ENCODE measurements around the gene SH2D4B.

Gene SH2D4B

GRCh38 chr10:80598084-80598798 is 60.5 kb downstream of the SH2D4B start:
- no peak for DNase-seq

- no peak for DNase-seq
Observed at GRCh38 chr10:80598951-80599350, 61.2 kb downstream of the SH2D4B start.

- DNase-seq = peak; percentile 18
Observed at GRCh38 chr10:80599424-80599847, 61.7 kb downstream of the SH2D4B start.

DNA sequence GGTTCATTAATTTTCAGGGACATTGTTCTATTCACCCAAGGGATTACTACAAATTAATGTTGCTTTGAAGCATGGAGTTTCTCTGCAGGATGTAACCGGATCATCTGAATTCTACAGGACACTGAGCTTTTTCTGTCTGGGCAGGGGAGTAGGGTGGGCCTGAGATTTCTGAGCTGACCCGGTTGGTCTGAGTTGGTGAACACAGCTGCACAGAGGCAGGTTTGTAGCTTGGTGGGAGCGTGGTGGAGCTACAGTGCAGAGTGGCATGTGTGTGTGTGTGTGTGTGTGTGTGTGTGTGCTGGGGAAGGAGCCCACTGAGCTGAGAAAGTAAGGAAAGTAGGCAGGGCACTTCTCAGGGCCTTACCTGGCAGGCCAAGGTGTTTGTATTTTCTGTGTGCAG is 62.6 kb downstream of the SH2D4B start:
- no peak for DNase-seq

GRCh38 chr10:80602881-80603280 is 65.2 kb downstream of the SH2D4B start:
- no peak for DNase-seq

DNA sequence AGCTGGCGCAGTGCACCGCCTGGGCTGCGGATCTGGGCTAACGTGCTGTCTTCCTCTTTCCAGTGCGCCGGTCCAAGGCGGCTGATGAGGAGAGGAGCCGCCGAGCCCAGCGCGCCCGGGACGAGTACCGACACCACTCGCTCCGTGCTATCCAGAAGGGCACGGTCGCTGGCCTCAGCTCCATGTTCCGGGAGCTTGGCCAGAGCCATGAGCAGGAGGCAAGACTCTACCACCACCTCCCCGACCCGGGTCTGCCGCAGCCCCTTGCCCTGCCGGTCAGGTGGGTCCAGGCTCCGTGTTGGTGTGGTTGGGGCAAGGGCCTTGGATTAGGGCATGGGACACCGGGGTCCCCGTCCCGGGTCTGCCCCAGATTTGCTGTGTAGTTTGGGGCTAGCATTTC is 65.8 kb downstream of the SH2D4B start:
- DNase-seq = no peak

DNA sequence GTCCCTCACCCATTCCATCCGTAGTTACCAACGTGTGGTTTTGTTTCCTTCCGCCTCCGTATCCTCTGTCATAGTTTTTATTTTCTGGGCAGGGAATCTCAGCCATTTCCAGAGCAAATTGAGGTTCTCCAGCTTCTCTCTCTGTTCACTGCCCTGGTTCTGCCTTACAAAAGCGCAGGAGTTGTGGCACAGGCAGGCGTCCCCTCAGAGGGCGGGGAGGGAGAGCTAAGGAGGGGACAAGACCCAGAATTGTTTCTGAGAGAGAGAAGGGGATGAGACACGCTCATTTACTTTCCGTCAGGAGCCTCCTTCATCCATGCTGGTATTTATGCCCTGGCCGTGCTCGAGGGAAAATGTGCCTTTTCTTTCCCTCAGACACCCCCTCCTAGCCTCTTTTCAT is 71.0 kb downstream of the SH2D4B start:
- DNase-seq = no peak

GRCh38 chr10:80609331-80609730 is 71.6 kb downstream of the SH2D4B start:
- DNase-seq = no peak

DNA sequence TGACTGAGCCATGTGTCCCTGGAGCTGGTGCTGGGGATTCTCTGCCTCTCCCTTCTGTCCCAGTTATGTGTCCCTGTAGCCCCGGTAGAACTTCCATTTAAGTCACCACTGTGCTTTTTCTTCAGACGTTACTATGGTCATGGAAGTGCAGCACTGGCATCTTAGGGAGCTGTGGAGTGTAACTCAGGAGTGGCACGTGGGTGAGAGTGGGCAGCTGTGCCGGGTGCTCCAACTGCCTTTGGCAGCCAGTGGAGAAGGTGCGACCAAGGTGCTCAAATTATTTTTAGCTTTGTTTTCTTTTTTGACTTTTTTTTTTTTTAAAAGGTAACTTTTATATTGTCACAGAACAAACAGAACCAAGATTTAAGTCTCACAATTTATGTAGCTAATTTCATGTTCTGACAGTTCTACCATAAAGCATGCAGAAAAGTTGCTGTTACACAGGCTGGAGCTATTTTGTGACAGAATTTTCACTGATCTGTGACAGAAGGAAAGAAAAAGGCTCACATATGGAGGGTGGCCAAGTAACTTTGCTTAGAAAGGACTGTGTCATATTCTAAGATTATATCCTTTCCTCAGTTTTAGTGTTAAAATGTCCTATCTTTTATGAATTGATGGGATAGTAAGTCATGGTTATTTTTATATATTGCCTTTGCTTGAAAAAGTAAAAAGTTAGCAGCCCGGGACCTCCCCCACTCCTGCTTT is 73.9 kb downstream of the SH2D4B start:
- DNase-seq = no peak

- no peak for DNase-seq
Observed at GRCh38 chr10:80612261-80612660, 74.6 kb downstream of the SH2D4B start.

DNA sequence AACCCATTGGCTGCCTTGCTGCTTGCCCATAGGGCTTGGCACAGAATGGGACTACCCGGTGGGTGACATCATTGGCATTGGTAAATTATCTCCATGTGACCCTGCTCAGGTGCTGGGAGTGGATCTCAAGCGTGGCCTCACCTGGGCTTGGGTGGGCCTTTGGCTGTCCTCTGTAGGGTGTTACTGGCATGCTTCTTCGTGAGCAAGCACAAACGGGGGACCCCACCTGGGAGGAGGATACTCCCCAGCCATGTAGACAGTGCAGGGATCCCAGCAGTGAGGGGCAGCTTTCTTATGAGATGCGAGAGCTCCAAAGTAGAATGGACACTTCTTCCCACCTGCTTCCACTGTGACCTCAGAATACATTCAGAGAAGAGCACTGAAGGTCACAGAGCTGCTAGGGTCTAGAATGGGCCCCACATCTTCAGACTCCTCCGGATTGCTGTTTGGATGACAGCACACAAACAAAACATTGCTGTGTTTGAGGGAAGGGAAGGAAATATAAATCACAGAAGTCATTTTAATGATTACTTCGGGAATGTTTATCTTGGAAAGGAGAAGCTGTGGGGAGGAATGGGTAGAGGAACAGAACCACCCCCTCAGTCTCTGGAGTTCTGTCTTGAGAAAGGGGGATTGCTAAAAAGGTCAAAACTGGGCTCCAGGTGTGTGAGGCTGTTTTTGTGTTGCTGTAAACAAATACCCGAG is 75.9 kb downstream of the SH2D4B start:
- no peak for DNase-seq

GRCh38 chr10:80614576-80615416 is 77.1 kb downstream of the SH2D4B start:
- no peak for DNase-seq

DNA sequence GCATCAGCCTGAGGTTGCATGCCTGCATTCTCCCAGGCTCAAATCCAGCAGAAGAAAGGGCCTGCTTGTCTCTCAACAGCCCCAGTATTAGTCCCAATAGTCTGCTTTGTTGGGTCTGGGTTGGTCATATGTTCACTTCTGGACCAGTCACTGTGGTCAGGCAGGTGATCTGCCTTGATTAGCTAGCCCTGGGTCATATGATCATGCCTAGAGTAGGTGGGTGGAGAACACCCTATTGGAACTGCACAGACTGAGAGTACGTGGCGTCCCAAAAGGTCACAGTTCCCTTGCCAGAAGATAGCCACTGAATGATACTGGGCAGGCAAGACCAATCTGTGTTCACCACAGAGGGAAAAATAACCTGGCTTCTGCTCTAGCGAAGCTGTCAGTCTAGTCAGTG is 80.1 kb downstream of the SH2D4B start:
- DNase-seq = no peak

GRCh38 chr10:80619036-80619435 is 81.3 kb downstream of the SH2D4B start:
- DNase-seq = no peak

DNA sequence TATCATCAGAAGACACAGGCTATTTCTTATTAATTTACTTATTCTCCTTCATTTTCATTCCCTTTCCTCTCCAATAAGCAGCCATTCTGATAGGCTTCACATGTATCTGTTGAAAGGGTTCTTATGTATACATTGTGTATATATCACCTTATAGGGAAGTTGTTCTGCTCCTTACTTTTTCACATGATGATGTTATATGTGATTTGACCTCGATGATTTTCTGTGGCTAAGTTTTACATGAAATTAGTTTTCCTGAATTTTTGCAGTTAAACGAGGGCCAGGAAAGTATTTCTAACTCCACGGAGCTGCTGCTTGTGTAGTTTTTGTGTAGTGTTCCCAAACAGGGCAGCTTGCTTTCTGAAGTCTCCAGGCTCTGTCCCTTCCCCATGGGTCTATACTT is 84.5 kb downstream of the SH2D4B start:
- DNase-seq = no peak

DNA sequence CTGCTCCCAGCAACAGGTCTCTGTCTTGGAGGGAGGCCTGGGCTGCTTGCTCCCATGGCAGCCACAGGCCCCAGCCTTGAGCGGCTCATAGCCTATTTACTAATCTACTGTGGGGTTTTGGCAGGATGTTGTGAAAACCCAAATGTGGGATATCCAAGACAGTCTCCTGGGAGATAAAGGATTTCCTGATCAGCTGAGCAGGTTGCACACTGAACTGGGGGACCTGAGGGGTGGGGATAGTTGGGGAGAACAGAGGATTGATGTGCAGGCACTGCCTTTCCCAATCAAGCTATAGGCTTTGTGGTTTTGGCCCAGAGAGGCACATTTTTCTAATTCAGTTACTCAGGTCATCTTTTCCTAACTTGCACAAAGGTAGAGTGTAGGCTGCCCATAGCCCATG is 92.6 kb downstream of the SH2D4B start:
- no peak for DNase-seq

GRCh38 chr10:80632742-80633141 is 95.0 kb downstream of the SH2D4B start:
- no peak for DNase-seq

GRCh38 chr10:80633383-80633860 is 95.7 kb downstream of the SH2D4B start:
- no peak for DNase-seq

GRCh38 chr10:80633910-80634309 is 96.2 kb downstream of the SH2D4B start:
- no peak for DNase-seq

DNA sequence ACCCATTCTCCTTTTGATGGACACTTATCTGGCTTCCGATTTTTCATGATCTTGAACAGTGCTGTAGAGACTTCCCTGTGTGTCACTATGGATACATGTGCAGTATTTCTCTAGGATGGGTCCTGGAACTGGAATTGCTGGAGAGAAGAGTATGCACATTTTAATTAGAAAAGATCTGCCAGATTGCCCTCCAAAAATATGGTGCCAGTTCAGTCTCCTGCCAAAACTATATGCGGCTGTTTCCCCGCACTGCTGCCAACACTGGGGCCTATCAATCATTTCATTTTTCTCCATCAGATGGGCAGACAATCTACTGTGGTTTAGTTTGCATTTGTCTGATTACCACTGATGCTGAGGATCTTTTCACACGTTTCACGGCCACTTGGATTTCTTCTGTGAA is 105.0 kb downstream of the SH2D4B start:
- no peak for DNase-seq

DNA sequence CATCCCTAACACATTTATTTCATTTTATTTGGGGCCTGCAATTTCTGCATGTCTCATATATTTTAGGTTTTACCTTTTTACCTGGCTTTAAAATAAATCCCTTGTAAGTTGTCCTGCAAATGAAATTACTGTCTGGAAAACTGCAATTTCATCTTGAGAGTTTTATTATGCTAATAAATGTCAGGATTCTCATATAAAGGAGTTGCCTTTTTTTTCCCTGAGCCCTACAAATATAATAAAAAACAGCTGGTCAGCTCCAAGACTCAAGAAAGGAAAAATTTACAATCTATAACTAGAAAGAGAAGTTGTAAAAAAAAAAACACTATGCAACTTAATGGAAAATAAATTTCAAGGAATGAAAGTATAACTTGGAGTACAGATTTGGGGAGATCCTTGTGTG is 108.7 kb downstream of the SH2D4B start:
- no peak for DNase-seq

DNA sequence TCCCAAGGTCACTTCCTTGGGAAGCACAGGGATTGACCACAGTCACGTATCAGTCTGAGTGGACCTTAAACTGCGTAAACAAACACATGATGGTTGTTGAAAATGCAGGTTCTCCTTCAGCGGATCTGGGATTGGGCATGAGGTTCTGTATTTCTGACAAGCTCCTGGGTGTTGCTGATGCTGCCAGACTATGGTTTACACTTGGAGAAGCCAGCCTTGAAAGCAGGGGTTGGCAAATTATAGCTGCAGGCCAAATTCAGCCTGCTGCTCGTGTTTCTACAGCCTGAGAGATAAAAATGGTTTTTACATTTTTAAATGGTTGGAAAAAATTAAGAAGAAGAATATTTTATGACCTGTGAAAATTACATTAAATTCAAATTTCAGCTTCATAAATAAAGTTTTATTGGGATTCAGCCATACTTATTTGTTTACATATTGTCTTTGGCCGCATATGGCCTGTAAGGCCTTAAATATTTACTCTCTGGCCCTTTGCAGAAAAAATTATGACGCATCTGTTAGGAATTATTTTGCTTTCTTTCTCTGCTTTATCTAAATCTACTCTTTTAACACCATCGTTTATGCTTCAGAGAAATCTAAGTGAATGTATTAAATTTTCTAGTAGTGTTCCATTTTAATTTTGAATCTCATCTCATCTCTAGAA is 109.6 kb downstream of the SH2D4B start:
- DNase-seq = no peak

Data from activated naive CD4-positive, alpha-beta T cell treated with anti-CD3 and anti-CD28 coated beads, Interleukin-2, amount 50 U/mL, for 16 hours (primary cell).